Measurements from ENCODE around the gene CCND3.

DNA sequence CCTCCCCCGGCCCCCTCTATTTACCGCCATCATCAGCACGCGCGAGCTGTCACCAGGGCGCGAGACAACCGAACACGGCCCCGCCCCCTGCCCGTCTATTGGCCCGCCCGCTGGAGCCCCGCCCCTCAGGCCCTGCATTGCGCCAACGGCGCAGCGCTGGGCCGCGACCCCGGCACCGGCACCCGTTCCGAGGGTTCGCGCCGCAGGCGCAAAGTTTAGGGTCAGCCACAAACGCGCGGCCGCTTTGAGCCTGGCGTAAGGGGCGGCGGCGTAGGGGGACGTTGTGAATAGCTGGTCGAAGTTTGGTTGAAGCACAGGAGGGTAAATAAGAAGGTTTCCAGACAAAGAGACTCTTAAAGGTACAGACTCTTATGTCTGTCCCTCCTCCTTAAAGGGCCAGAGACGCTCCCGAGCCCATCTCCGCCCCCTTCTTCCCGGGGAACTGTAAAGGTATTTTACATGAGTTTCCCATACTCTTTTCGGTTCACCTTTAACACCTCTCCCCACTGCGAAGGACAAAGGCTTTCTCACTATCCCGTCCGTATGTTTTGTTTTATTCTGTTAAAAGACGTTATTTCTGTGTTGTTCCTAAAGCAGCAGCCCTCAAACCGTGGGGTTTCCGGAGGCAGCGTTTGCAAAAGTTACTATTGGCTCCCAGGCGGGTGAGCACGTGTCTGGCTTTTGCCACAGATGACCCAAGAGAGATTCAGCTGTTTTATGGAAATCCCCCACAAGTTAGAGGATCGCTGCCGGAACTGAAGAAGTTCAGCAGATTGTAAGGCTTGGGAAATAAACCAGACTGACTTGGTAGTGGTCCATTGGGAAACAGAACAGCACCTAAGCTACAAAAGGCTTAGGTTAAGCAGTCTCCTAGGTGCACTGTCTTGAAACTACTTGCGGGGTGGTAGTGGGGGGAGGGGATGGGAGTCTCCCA is 46.0 kb downstream of the CCND3 start, which contains the start of gene USP49:
- TF ChIP-seq, protein P1, sequence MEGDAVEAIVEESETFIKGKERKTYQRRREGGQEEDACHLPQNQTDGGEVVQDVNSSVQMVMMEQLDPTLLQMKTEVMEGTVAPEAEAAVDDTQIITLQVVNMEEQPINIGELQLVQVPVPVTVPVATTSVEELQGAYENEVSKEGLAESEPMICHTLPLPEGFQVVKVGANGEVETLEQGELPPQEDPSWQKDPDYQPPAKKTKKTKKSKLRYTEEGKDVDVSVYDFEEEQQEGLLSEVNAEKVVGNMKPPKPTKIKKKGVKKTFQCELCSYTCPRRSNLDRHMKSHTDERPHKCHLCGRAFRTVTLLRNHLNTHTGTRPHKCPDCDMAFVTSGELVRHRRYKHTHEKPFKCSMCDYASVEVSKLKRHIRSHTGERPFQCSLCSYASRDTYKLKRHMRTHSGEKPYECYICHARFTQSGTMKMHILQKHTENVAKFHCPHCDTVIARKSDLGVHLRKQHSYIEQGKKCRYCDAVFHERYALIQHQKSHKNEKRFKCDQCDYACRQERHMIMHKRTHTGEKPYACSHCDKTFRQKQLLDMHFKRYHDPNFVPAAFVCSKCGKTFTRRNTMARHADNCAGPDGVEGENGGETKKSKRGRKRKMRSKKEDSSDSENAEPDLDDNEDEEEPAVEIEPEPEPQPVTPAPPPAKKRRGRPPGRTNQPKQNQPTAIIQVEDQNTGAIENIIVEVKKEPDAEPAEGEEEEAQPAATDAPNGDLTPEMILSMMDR (IDR thresholded peaks at IDR 0.05; ENCODE audit: insufficient read depth, low read depth, low read length): no peak
- TF ChIP-seq EZH2 (IDR thresholded peaks at IDR 0.05; ENCODE audit: insufficient read depth, low read length): no peak

Data from astrocyte (in vitro differentiated cells and primary cell).